ENCODE results near the gene TRPV3. TPM values are rescaled to one million over a fixed set of nuclear protein-coding genes. Genes with fewer than 3 reads are reported as not detected.

The TRPV3 gene
- total RNA-seq, 1 experiment from 2014 or later: 0.35 TPM

DNA sequence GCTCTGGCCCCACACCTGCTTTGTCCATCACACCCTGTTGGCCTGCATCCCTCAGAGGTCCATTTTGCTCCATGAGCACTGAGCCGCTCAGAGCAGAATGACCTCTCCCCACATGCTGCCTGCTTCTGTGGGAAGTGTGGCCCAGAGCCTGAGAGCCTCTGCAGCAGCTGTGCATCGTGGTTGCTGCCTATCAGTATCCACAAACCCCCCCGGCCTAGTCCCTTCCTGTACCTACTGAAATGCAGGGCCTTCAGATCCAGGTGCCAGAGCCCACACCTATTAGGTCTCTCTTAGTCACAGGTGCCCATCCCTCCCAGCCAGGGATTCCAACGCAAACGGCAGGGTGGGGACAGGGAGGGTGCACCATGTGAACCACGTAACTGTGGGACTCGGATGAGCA, 16.6 kb upstream of the TRPV3 start:
- Mint-ChIP-seq H3K9me3 (peaks cover 4% of the 10 kb centered on the region; the same call in 1 of the 2 replicates), H3K4me3 (no peak overlapping the region), H3K27me3 (ENCODE audit: low read depth) (no peaks in the 10 kb centered on the region), H3K27ac (no peak overlapping the region), H3K36me3 (peaks cover 13% of the 10 kb centered on the region), H3K4me1 (no peaks in the 10 kb centered on the region)
- ChIA-PET POLR2A (interaction anchor here (0.6 kb wide), 1 partner anchor 42 kb away, joined by 5 read pairs; no protein-coding TSS in a partner anchor), CTCF (no interaction called here)
- DNase-seq (ENCODE audit: low spot score) (no peak), ATAC-seq (no peak)
- TF ChIP-seq NR3C1 (CRISPR knock-in tag; conservative IDR thresholded peaks at IDR 0.05; ENCODE audit: low read depth) (no peak), RELA (CRISPR knock-in tag; IDR thresholded peaks at IDR 0.05; ENCODE audit: borderline replicate concordance) (no peak), PRDM15 (CRISPR knock-in tag; IDR thresholded peaks at IDR 0.05) (no peak), ZNF396 (CRISPR knock-in tag; IDR thresholded peaks at IDR 0.05; ENCODE audit: borderline replicate concordance) (no peak)
- TF ChIP-seq, protein P1, sequence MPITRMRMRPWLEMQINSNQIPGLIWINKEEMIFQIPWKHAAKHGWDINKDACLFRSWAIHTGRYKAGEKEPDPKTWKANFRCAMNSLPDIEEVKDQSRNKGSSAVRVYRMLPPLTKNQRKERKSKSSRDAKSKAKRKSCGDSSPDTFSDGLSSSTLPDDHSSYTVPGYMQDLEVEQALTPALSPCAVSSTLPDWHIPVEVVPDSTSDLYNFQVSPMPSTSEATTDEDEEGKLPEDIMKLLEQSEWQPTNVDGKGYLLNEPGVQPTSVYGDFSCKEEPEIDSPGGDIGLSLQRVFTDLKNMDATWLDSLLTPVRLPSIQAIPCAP (CRISPR knock-in tag; IDR thresholded peaks at IDR 0.05): no peak
- TF ChIP-seq, protein P2, sequence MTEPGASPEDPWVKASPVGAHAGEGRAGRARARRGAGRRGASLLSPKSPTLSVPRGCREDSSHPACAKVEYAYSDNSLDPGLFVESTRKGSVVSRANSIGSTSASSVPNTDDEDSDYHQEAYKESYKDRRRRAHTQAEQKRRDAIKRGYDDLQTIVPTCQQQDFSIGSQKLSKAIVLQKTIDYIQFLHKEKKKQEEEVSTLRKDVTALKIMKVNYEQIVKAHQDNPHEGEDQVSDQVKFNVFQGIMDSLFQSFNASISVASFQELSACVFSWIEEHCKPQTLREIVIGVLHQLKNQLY (CRISPR knock-in tag; IDR thresholded peaks at IDR 0.05): no peak

DNA sequence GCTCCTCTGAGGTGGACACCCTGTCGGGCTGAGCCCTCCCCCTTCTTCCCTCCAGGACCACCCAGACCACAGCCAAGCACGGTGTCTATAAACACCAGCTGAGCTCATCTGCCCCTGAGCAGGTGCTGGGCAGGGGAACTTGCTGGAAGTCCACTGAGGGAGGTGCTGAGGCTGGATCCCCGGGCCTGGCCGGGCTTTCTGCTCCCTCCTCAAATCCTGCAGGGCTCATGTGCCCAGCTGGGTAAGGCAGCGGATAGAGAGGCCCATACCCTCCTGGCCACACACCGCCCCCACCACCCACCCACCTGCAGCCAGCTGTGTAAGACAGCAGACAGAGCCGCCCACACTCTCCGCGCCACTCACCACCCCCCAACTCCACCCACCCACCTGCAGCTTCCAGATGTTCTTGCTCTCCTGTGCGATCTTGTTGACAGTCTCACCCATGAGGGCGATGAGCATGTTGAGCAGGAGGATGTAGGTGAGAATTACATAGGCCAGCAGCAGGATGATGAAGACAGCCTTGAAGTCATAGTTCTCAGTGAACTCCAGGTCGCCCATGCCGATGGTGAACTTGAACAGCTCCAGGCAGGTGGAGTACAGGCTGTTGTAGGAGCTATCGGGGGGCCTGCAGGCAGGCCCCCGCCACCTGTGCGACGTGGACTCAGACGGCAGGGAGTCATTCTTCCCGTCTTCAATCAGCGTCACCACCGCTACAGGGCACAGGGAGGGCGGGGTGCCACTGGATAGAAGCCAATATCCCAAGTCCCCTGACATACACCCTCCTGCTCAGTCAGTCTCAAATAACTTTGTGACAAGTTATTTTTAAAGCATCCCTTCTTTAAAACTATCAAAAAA, 15.9 kb upstream of the TRPV3 start:
- Mint-ChIP-seq H3K9me3 (no peaks in the 10 kb centered on the region), H3K36me3 (peaks cover 11% of the 10 kb centered on the region), H3K27ac (no peak overlapping the region), H3K27me3 (ENCODE audit: low read depth) (no peaks in the 10 kb centered on the region), H3K4me3 (no peak overlapping the region), H3K4me1 (no peaks in the 10 kb centered on the region)
- ChIA-PET POLR2A (interaction anchor here (0.6 kb wide), 1 partner anchor 42 kb away, joined by 5 read pairs; no protein-coding TSS in a partner anchor), CTCF (interaction anchor here (1.5 kb wide), 1 partner anchor 29 kb away, joined by 5 read pairs; no protein-coding TSS in a partner anchor)
- ATAC-seq (no peak), DNase-seq (ENCODE audit: low spot score) (no peak)
- no peak for TF ChIP-seq NFATC4 (CRISPR knock-in tag; IDR thresholded peaks at IDR 0.05)
- no peak for TF ChIP-seq PRDM15 (CRISPR knock-in tag; IDR thresholded peaks at IDR 0.05)

DNA sequence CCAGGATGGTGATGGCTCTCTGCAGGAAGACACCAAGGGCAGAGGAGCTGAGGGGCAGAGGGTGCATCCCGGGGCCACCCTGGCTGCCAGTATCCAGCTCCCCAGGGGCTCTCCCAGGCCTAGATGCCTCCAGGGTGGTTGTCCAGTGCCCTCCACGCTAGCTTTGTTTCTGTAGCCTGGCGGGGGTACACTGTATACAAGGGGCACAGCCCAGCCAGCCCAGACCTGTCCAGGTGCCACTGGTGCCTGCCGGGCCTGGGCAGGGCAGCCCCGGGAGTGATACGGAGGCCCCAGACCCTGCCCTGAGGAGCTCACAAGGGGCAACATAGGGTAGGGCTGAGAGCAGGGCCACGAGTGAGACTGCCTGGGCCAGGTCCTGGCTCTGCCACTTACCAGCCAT, 14.6 kb upstream of the TRPV3 start:
- H3K36me3 Mint-ChIP-seq: peaks cover 11% of the 10 kb centered on the region
- H3K9me3 Mint-ChIP-seq: no peaks in the 10 kb centered on the region
- no peak overlapping the region for H3K27ac Mint-ChIP-seq
- ATAC-seq (no peak), DNase-seq (ENCODE audit: low spot score) (no peak)
- ChIA-PET POLR2A (no interaction called here), CTCF (interaction anchor here (1.5 kb wide), 1 partner anchor 31 kb away, joined by 5 read pairs; no protein-coding TSS in a partner anchor)
- no peaks in the 10 kb centered on the region for H3K4me1 Mint-ChIP-seq
- H3K27me3 Mint-ChIP-seq (ENCODE audit: low read depth): no peaks in the 10 kb centered on the region
- no peak overlapping the region for H3K4me3 Mint-ChIP-seq
- TF ChIP-seq MXD4 (CRISPR knock-in tag; IDR thresholded peaks at IDR 0.05; ENCODE audit: borderline replicate concordance) (no peak), ZNF512 (CRISPR knock-in tag; IDR thresholded peaks at IDR 0.05; ENCODE audit: borderline replicate concordance) (no peak), SP1 (CRISPR knock-in tag; conservative IDR thresholded peaks at IDR 0.05) (no peak), ZNF423 (CRISPR knock-in tag; IDR thresholded peaks at IDR 0.05) (no peak)
- TF ChIP-seq, protein P3, sequence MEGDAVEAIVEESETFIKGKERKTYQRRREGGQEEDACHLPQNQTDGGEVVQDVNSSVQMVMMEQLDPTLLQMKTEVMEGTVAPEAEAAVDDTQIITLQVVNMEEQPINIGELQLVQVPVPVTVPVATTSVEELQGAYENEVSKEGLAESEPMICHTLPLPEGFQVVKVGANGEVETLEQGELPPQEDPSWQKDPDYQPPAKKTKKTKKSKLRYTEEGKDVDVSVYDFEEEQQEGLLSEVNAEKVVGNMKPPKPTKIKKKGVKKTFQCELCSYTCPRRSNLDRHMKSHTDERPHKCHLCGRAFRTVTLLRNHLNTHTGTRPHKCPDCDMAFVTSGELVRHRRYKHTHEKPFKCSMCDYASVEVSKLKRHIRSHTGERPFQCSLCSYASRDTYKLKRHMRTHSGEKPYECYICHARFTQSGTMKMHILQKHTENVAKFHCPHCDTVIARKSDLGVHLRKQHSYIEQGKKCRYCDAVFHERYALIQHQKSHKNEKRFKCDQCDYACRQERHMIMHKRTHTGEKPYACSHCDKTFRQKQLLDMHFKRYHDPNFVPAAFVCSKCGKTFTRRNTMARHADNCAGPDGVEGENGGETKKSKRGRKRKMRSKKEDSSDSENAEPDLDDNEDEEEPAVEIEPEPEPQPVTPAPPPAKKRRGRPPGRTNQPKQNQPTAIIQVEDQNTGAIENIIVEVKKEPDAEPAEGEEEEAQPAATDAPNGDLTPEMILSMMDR (IDR thresholded peaks at IDR 0.05): no peak
- TF ChIP-seq, protein P1 (CRISPR knock-in tag; IDR thresholded peaks at IDR 0.05): no peak
- TF ChIP-seq, protein P4, sequence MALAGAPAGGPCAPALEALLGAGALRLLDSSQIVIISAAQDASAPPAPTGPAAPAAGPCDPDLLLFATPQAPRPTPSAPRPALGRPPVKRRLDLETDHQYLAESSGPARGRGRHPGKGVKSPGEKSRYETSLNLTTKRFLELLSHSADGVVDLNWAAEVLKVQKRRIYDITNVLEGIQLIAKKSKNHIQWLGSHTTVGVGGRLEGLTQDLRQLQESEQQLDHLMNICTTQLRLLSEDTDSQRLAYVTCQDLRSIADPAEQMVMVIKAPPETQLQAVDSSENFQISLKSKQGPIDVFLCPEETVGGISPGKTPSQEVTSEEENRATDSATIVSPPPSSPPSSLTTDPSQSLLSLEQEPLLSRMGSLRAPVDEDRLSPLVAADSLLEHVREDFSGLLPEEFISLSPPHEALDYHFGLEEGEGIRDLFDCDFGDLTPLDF (CRISPR knock-in tag; IDR thresholded peaks at IDR 0.05): no peak
